Measurements from ENCODE around the gene COL5A1. TPM values are rescaled to one million over a fixed set of nuclear protein-coding genes. Genes with fewer than 3 reads are reported as not detected.

Gene COL5A1
- total RNA-seq, 1 experiment from 2014 or later = 9.5 TPM

DNA sequence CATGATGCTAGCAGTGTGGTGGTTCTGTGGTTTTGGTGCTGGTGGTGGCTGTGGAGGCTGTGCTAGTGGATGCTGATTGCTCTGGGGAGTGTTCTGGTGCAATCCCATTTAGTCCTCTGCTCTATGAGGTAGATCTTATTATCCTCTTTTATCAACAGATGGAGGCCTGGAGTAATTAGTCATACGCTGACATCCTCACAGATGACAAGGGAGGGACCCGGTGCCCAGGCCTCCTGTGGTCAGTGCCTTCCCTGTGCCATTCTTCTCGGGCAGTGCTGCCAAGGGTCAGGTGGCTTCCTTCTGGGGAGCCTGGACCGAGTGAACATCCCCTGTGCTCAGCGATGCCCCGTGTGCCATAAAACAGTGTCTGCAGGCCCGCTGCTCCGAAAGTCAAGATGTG lies 74.5 kb downstream of the COL5A1 start:
- Mint-ChIP-seq H3K27me3 (ENCODE audit: low read depth) (no peaks in the 10 kb centered on the region; the same call in none of the 2 replicates), H3K4me3 (no peak overlapping the region), H3K9me3 (peaks cover 19 to 22% of the 10 kb centered on the region in 2 experiments), H3K4me1 (no peaks in the 10 kb centered on the region), H3K27ac (no peak overlapping the region), H3K36me3 (ENCODE audit: insufficient read depth in 1 of 3, low read depth in 3 of 3) (peaks cover 12 to 18% (median 13%) of the 10 kb centered on the region in 3 experiments)
- Histone ChIP-seq H3K79me1 (ENCODE audit: insufficient read depth, low read depth, low read length, poor library complexity, severe bottlenecking) (no peaks in the 10 kb centered on the region), H4K20me1 (ENCODE audit: control insufficient read depth, insufficient read depth, insufficient read length) (no peaks in the 10 kb centered on the region), H2BK20ac (ENCODE audit: low read depth, low read length, poor library complexity, severe bottlenecking) (no peak overlapping the region), H4K91ac (ENCODE audit: insufficient read length, low read depth, low read length) (no peak overlapping the region), H3K23me2 (ENCODE audit: insufficient read length, low read depth, low read length, poor library complexity, severe bottlenecking) (no peaks in the 10 kb centered on the region), H2BK120ac (ENCODE audit: low read depth, low read length, poor library complexity, severe bottlenecking) (no peak overlapping the region), H3K56ac (ENCODE audit: insufficient read length, low read depth, low read length) (no peak overlapping the region), H3K4ac (ENCODE audit: low read depth, low read length) (no peak overlapping the region), H3T11ph (ENCODE audit: low read length) (no peak overlapping the region), H3K23ac (ENCODE audit: insufficient read length, low read depth, low read length) (no peak overlapping the region), H3K79me2 (ENCODE audit: insufficient read depth, low read length) (no peaks in the 10 kb centered on the region), H3K4me2 (ENCODE audit: insufficient read depth, insufficient read length, low read length) (no peak overlapping the region), H3K14ac (ENCODE audit: insufficient read depth, low read length) (no peak overlapping the region), H2BK15ac (ENCODE audit: low read depth, low read length) (no peak overlapping the region), H2AK5ac (ENCODE audit: insufficient read length, low read length) (no peak overlapping the region), H2BK5ac (ENCODE audit: insufficient read length, low read length) (no peak overlapping the region), H3K27ac (ENCODE audit: insufficient read length, low read depth, low read length) (no peak overlapping the region), H3K9ac (ENCODE audit: extremely low read depth, insufficient read length, low read length) (no peak overlapping the region), H4K5ac (ENCODE audit: insufficient read length, low read depth, low read length) (no peak overlapping the region), H3K27me3 (ENCODE audit: insufficient read depth, low read length) (no peaks in the 10 kb centered on the region), H4K8ac (replicated peaks; ENCODE audit: insufficient read length, low read depth, low read length) (no peak overlapping the region), H3K18ac (ENCODE audit: insufficient read length, low read depth, low read length) (no peak overlapping the region), H2BK12ac (ENCODE audit: insufficient read length, low read depth, low read length) (no peak overlapping the region), H3K4me1 (ENCODE audit: insufficient read depth, low read length) (no peaks in the 10 kb centered on the region), H2AFZ (ENCODE audit: low read length) (no peak overlapping the region), H3K9me3 (ENCODE audit: control insufficient read depth, low read depth, low read length) (no peaks in the 10 kb centered on the region)
- WGBS (ENCODE audit: extremely low coverage, insufficient read length, low lambda C conversion rate) = no CpG with 5 or more reads among the region's 8 CpGs
- no peak for DNase-seq
- TF ChIP-seq, protein P1, sequence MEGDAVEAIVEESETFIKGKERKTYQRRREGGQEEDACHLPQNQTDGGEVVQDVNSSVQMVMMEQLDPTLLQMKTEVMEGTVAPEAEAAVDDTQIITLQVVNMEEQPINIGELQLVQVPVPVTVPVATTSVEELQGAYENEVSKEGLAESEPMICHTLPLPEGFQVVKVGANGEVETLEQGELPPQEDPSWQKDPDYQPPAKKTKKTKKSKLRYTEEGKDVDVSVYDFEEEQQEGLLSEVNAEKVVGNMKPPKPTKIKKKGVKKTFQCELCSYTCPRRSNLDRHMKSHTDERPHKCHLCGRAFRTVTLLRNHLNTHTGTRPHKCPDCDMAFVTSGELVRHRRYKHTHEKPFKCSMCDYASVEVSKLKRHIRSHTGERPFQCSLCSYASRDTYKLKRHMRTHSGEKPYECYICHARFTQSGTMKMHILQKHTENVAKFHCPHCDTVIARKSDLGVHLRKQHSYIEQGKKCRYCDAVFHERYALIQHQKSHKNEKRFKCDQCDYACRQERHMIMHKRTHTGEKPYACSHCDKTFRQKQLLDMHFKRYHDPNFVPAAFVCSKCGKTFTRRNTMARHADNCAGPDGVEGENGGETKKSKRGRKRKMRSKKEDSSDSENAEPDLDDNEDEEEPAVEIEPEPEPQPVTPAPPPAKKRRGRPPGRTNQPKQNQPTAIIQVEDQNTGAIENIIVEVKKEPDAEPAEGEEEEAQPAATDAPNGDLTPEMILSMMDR (conservative IDR thresholded peaks at IDR 0.05) = no peak
